IPS-20b (cell line): ENCODE data around the gene TNPO3.

Source experiments
- H3K27ac ChIP-seq: one replicate; pipeline ENCODE4 v1.5.1; 2013; ENCODE audit warnings: low read length
- H3K27me3 ChIP-seq: 2 replicates; pipeline ENCODE4 v1.6.1; 2013; ENCODE audit warnings: mild to moderate bottlenecking, low read length, inconsistent platforms; ENCODE audit not compliant: insufficient read depth
- H3K36me3 ChIP-seq: 2 replicates; pipeline ENCODE4 v1.6.1; 2013; ENCODE audit warnings: low read depth, mild to moderate bottlenecking, inconsistent platforms, low read length, moderate library complexity; ENCODE audit not compliant: insufficient read depth
- H3K4me1 ChIP-seq: 2 replicates; pipeline ENCODE4 v1.6.1; 2013; ENCODE audit warnings: mild to moderate bottlenecking, control low read depth, inconsistent platforms, low read length, moderate library complexity; ENCODE audit not compliant: insufficient read depth
- H3K4me3 ChIP-seq: 2 replicates; pipeline ENCODE4 v1.5.1; 2013; ENCODE audit warnings: mild to moderate bottlenecking, low read length, inconsistent platforms
- H3K9ac ChIP-seq: 2 replicates; pipeline ENCODE4 v1.6.1; 2013; ENCODE audit warnings: low read depth, mild to moderate bottlenecking, inconsistent platforms, low read length, moderate library complexity
- H3K9me3 ChIP-seq: 2 replicates; pipeline ENCODE4 v1.6.1; 2013; ENCODE audit warnings: mild to moderate bottlenecking, low read depth, low read length, inconsistent platforms; ENCODE audit not compliant: insufficient read depth

Gene TNPO3

DNA sequence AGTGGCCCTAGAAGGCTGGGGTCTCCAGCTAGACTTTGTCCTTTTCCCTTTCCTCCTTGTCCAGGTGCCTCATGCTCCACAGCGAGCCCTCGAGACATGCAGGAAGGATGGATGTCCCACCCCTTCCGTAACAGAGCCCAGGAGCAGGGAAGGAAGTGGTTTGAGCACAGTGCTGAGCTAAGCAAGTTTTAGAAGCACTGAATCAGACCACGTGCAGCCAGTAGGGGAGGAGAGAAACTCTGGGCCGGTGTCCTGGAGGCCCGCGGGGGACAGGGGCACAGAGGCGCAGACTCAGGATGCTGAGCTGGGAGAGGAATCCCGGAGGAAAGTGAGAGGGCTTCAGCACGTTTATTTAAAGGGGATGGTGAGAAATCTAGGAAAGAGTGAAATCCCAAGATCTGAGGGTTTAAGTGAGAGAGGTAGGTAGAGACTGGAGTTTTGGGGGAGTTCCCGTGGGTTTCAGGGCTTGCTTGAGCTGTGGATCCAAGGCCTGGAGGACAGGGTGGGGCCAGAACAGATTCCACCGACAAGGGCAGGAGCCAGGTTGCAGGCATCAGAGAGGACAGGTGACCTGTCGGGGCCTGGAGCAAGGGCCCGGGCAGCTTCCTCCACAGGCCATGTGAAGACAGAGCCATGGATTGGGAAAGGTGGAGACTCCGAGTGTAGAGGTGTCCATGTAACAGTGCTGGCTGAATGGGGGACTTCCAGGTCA, 121.6 kb downstream of the TNPO3 start:
- H3K27me3 ChIP-seq, result peaks cover 40% of the 10 kb centered on the region
- H3K27ac ChIP-seq, result no peak overlapping the region
- no peak overlapping the region for H3K4me3 ChIP-seq
- H3K9ac ChIP-seq, result no peak overlapping the region
- H3K4me1 ChIP-seq, result no peaks in the 10 kb centered on the region
- no peaks in the 10 kb centered on the region for H3K36me3 ChIP-seq
- no peaks in the 10 kb centered on the region for H3K9me3 ChIP-seq

DNA sequence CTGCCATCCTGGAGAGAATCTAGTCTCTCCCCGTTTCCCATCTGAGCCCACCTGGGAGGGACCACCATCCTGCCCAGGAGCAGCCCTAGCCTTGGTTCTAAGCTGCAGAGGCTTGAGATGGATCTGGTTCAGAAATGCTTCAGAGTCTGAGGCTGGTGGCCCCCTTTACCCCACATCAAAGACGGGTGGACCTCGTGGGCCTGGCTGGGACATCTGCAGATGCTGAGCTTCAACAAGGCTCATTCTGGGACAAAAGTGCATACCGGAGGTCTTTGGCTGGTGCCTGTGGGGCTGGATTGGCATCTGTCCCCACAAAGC, 122.1 kb downstream of the TNPO3 start:
- peaks cover 35% of the 10 kb centered on the region for H3K27me3 ChIP-seq
- no peaks in the 10 kb centered on the region for H3K36me3 ChIP-seq
- no peak overlapping the region for H3K9ac ChIP-seq
- H3K4me3 ChIP-seq, result no peak overlapping the region
- no peak overlapping the region for H3K27ac ChIP-seq
- H3K4me1 ChIP-seq, result no peaks in the 10 kb centered on the region
- H3K9me3 ChIP-seq, result no peaks in the 10 kb centered on the region

DNA sequence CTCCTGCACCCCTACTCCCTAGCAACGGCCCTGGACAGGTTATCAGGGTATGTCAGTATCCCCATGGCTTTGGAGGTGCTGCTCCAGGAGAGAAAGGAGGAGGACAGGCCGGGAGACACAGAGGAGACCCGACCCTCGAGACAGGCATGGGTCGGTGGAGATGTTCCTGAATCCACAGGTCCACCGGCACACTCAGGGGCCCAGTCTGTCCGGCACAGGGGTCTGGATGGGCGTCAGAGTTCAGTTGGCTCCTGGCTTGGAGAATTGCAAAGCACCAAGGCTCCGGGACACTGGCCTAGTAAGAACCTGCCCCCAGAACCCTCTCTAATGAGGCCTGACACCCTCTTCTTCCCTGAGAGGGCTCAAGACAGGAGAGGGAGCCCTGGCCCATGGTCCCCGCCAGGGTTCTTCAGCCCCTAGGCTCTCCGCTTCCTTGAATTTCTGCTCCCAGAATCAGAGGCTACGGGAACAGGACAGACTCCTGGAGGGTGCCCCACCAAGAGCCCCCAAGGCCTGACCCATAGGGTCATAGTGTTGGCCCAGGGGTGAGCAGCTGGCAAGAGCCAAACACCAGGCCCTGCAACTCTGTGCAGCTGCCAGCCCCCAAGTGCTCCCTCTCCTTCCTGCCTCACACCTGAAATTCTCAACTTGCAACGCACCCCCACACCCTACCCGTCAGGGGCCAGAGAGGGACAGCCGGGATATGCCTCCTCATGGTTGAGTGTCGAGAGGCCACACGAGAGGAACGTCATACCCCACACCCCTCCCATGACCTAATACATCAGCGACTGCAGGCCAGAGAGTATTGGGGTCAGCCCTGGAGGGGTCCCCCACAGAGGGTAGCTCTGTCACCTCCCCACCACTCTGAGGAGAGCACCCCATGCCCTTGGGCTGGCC, 122.7 kb downstream of the TNPO3 start:
- H3K27ac ChIP-seq, result no peak overlapping the region
- no peak overlapping the region for H3K4me3 ChIP-seq
- H3K36me3 ChIP-seq, result no peaks in the 10 kb centered on the region
- H3K9ac ChIP-seq, result no peak overlapping the region
- H3K9me3 ChIP-seq, result no peaks in the 10 kb centered on the region
- H3K4me1 ChIP-seq, result no peaks in the 10 kb centered on the region
- H3K27me3 ChIP-seq, result peaks cover 29% of the 10 kb centered on the region

DNA sequence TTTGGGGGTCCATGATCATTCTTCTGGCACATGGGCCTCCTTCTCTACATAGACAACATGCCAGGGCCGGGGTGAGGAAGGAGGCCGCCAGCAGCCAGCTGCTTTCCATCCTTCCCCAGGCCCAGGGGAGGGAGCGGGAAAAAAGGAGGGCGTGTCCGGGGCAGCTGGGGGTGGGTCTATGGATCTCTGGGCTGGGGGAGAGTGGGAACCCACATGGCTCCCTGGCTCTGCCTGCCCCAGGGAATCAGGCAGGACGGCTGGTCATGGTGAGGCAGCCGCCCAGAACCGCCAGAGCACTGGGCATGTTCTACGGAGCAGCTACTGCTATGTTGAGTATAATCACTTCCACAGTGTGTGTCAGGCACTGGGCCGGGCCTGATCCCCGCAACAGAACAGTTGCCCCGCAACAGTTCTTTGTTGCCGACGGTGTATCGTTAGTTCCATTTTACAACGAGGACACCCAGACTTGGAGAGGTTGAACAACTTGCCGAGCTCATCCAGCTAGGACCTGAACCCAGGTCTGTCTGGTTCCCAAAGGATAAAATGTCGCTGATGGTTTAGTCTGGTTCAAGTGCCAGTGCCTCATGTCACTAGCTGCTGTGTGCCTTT, 123.6 kb downstream of the TNPO3 start:
- Histone ChIP-seq H3K36me3 (no peaks in the 10 kb centered on the region), H3K27ac (no peak overlapping the region), H3K9ac (no peak overlapping the region), H3K4me1 (no peaks in the 10 kb centered on the region), H3K4me3 (no peak overlapping the region), H3K27me3 (peaks cover 20% of the 10 kb centered on the region), H3K9me3 (no peaks in the 10 kb centered on the region)

GRCh38 chr7:128928882-128929788, 125.8 kb downstream of the TNPO3 start:
- Histone ChIP-seq H3K9ac (no peak overlapping the region), H3K9me3 (no peaks in the 10 kb centered on the region)

GRCh38 chr7:128928159-128928813, 126.6 kb downstream of the TNPO3 start:
- Histone ChIP-seq H3K4me1 (no peaks in the 10 kb centered on the region), H3K27ac (no peak overlapping the region), H3K9me3 (no peaks in the 10 kb centered on the region), H3K36me3 (no peaks in the 10 kb centered on the region), H3K27me3 (no peaks in the 10 kb centered on the region; the same call in 1 of the 2 replicates), H3K9ac (no peak overlapping the region), H3K4me3 (no peak overlapping the region)

More at GRCh38 chr7:128928882-128929788, 125.8 kb downstream of the TNPO3 start:
- Histone ChIP-seq H3K27me3 (no peaks in the 10 kb centered on the region; the same call in 1 of the 2 replicates), H3K4me3 (no peak overlapping the region), H3K4me1 (no peaks in the 10 kb centered on the region), H3K27ac (no peak overlapping the region), H3K36me3 (no peaks in the 10 kb centered on the region)

DNA sequence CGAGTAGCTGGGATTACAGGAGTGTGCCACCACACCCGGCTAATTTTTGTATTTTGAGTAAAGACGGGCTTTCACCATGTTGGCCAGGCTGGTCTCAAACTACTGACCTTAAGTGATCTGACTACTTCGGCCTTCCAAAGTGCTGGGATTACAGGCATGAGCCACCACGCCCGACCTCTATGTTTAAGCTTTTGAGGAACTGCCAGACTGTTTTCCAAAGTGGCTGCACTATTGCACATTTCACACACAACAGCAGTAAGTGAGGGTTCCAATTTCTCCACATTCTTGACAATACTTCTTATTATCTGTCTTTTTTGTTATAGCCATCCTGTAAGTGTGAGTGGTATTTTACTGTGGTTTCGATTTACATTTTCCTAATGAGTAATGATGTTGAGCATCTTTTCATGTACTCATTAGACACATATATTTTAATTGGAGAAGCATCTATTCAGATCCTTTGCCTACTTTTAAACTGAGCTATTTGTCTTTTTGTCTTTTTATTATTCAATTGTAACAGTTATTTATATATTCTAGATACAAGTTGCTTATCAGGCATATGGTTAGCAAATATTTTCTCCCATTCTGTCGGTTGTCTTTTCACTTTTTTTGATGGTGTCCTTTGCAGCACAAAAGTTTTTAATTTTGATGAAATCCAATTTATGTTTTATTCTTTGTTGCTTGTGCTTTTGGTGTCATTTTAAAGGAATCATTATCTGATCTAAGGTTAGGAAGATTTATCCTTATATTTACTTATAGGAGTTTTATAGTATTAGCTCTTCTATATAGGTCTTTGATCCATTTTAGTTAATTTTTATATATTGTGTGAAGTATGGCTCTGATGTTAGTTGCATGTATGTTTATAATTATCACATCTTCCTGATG, 130.0 kb downstream of the TNPO3 start:
- H3K4me1 ChIP-seq, result no peaks in the 10 kb centered on the region
- no peak overlapping the region for H3K4me3 ChIP-seq
- no peaks in the 10 kb centered on the region for H3K9me3 ChIP-seq
- no peaks in the 10 kb centered on the region for H3K36me3 ChIP-seq
- H3K27ac ChIP-seq, result no peak overlapping the region
- no peaks in the 10 kb centered on the region for H3K27me3 ChIP-seq
- no peak overlapping the region for H3K9ac ChIP-seq

- H3K27ac ChIP-seq, result no peak overlapping the region
- H3K9me3 ChIP-seq, result no peaks in the 10 kb centered on the region
- no peaks in the 10 kb centered on the region for H3K27me3 ChIP-seq
These were observed 131.5 kb downstream of the TNPO3 start for GRCh38 chr7:128923411-128923800.

GRCh38 chr7:128922496-128923410, 132.2 kb downstream of the TNPO3 start:
- Histone ChIP-seq H3K27ac (no peak overlapping the region), H3K9ac (no peak overlapping the region), H3K27me3 (no peaks in the 10 kb centered on the region), H3K4me1 (no peaks in the 10 kb centered on the region), H3K4me3 (no peak overlapping the region), H3K36me3 (no peaks in the 10 kb centered on the region), H3K9me3 (no peaks in the 10 kb centered on the region)

More at GRCh38 chr7:128923411-128923800, 131.5 kb downstream of the TNPO3 start:
- H3K4me3 ChIP-seq, result no peak overlapping the region
- no peaks in the 10 kb centered on the region for H3K4me1 ChIP-seq
- H3K36me3 ChIP-seq, result no peaks in the 10 kb centered on the region
- no peak overlapping the region for H3K9ac ChIP-seq
